GM21515 (cell line): Measurements from ENCODE around the gene HSPA12A.

Source experiments
- ATAC-seq: cut with Tn5 transposase; IDR thresholded peaks from one replicate; pipeline ENCODE4 v1.9.1; 2021; ENCODE audit not compliant: unreplicated experiment

Gene HSPA12A

DNA sequence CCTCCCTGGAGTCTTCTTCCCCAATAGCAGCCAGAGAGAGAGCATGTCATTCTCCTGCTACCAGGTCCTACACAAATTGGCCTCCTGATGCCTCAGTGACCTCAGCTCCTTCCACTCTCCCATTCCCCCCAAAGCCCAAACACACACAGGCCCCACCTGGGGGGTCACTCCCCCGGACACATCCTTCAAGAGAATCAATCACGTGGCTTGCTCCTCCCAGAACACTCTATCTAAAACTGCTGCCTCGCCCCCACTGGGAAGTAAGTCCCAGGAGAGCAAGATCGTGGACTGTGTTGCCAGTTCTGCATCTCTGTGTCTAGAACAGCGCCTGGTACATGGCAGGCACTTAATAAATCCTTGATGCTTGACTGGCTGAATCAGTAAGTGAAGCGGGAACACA is 2.5 kb upstream of the HSPA12A start:
- ATAC-seq: no peak

DNA sequence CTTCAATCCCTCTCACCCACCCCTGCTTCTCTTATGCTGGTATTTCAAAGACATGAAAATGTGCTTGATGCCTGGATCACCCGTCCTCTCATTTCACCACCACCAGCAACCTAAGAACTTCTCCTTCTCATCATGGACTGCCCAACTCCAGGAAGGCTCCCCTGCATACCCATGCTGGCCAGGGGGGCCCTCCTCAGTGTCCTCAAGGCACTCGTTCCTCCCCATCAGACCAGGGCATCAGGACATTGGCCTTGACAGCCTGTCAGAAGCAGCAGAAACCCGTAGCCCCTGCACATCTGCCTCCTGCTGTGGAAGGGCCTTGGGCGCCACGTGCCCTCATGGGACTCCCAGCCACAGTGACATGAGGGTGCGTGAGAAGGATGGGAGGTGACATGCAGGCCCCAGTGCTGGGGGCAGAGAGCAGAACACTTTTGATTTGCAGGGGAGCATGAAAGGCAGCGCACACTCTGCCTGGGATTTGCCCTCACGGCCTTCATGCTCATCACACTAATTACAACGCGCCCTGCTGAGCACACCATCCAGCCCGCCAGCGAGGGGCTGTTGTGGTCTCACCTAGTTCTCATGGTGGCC is 1.9 kb upstream of the HSPA12A start:
- no peak for ATAC-seq

DNA sequence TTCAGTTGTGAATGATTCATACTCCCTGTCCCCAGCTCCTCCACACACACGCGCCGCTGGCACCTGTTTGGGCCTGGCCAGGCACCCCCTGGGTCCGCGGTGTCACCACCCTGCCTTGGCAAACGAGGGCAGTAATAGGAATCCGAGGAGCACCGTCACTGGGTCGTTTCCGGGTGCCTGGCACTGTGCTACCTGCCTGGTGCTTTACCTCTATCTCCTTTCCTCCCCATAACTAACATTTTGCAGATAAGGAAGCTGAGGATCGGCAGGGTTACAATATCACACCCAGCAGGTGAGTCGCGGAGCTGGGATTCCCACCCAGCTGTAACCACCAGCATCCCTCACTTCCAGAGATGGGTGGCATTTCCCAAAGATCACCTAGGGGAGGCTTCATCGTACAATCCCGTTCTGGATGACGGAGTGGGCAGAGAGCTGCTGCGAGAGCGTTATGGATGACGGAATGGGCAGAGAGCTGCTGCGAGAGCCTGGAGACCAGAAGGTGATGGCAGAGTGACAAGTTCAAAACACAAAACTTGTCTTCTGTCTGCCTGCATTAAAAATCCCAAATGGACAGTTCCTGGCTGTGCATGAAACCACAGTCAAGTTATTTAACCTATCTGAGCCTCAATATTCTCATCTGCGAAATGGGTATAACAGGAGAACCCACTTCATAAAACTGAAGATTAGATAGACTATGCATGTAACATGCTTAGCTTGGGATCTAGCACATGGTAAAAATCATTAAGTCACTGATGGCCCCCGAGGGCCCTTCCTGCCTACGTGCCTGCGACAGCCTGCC is 1.1 kb upstream of the HSPA12A start:
- ATAC-seq: no peak

GRCh38 chr10:116741391-116742351 is 695 bp downstream of the HSPA12A start:
- peak; percentile 5 for ATAC-seq

- no peak for ATAC-seq
Observed at GRCh38 chr10:116740971-116741370, 1.4 kb downstream of the HSPA12A start.

DNA sequence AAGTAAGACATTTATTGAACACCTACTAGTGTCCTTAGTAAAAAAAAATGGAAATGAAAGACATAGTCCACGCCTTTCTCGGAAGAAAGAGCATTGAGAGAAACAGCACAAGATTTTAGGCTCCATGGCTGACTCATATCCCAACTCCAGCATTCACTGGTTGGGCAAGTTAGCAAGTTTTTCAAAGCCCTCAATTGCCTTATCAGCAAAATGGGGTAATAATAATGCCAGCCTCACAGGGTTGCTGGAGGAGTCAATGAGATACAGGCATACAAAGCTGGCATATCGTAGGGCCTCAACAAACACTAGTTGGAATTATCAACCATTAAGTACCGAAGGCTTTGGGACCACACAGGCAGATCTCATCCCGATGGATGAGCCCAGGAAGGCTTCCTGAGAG is 4.0 kb downstream of the HSPA12A start:
- ATAC-seq: no peak

DNA sequence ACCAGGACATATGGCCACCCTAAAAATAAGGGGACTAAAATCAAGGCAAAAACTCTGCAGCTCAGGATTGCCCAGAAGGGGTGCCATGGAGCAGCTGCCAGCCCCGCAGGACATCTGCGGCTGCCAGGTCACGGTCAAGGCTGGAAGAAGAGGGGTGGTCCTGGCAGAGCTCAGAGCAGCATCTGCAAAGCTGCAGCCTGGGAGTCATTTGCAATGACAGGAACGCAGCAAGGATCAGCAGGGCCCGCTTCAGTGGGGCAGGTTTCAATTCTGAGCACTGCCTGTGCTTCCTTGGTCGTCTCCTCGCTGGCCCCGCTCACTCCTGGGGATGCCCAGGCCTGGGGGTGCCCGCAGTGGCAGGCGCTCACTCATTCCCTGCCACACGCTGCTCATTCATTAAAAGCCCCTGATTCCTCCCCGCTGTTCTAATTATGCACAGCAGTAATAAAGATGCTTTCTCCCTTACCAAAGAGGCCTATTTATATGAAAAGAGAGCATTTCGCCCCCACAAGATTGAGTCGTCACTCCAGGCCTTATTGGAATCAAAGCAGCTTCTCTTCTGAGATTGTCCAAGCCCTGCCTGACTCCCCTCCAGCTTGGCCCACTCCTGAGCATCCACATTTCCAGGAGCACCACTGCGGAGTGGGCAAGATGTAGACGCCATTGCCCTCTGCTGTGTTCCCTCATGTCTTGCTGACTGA is 4.6 kb downstream of the HSPA12A start:
- no peak for ATAC-seq

DNA sequence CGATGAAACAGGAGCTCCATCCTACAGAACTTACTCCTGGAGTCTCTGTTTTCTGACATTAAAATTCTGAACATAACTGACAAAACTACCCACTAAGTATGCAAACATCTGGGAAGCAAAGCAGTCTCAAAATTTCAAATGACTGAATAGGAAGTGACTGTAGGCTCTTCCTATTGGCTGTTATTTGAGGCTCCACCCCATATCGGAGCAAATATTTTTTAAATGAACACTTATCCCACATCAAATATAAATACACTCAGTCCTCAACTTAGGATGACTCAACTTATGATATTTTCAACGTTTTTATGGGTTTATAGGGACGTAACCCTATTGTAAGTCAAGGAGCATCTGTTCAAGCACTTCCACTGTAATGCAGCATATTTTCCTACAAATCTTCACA is 8.8 kb downstream of the HSPA12A start:
- no peak for ATAC-seq

DNA sequence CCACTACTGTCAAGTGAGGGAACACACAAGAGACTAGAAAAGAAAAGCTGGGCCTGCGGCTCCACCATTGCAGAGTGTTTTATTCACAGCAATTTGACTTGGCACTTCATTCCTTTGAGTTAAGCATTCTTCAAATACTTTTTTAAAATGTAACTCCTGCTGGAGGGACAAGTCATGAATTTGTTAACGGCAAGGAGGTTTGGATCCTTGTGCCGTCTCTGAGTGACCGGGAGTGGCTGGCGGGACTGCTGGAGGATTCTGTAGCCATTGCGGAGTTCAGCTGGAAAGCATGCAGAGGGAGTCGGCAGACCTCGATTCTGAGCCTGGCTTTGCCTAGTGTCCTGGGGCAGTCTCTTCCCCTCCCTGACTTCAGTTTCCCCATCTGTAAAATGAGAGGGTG is 9.8 kb downstream of the HSPA12A start:
- no peak for ATAC-seq

GRCh38 chr10:116730464-116731260 is 11.7 kb downstream of the HSPA12A start:
- ATAC-seq: no peak

- no peak for ATAC-seq
Observed at GRCh38 chr10:116729243-116729642, 13.1 kb downstream of the HSPA12A start.

DNA sequence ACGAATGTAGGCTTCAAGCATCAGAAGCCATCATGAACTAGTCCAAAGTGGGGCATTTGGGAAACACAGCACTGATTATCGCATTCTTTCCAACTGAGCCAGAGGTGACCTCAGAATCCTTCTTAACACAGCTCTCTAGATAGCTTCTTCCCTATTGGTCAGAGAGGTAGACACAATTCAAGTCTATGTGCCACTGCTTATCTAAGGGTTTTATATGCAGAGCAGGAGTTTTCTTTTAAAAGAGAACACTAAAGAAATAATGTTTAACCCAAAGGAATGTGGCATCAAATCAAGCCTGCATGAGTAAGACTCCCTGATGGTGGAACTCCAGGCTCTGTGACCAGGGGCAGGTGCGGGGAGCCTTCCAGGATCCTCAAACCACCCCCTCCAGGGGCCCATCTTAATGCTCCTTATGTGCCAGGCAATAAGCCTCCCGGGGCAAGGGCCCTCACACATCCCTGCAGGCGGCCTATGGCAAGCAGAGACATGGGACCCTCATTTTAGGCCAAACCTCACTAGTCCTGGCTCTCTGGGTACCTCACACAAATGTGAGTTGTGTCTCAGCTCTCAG is 13.8 kb downstream of the HSPA12A start:
- no peak for ATAC-seq

DNA sequence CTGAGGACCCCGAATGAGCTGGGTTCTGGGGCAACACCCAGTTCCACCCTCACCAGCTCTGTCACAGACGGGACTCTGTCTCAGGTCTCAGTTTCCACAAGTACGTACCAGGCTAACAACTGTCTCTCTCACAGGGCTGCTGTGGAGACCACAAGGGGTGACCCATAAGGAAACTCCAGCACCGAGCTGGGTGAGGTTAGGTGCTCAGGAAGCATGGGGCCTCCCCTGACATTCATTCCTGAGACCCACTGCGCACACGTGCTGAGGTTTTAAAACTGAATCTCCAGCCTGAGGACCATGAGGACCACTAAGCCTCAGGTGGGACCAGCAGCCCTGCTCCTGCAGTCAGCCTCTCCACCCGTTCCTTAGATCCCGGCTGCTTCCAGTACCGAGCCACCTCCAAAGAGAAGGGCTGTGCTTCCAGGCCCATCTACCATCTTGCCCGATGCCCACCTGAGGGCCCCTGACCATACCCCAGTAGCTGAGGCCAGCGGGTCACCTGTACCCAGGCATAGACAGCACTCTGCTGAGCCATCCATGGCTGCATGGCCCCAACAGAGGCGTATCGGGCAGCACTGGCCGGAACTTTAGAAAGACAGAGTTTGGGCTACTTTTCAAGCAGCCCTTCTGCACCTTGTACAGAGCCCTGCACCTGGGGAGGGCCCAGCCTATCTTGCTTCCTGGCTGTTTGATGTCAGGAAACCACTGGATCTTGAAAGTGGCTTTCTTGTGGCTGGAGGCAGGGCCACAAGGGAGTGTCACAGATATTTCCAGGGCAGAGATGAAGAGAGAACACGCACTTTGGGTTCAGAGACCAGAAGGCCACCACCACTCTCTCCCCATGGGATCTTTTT is 18.7 kb downstream of the HSPA12A start:
- ATAC-seq: no peak

GRCh38 chr10:116722736-116723427 is 19.5 kb downstream of the HSPA12A start:
- no peak for ATAC-seq

DNA sequence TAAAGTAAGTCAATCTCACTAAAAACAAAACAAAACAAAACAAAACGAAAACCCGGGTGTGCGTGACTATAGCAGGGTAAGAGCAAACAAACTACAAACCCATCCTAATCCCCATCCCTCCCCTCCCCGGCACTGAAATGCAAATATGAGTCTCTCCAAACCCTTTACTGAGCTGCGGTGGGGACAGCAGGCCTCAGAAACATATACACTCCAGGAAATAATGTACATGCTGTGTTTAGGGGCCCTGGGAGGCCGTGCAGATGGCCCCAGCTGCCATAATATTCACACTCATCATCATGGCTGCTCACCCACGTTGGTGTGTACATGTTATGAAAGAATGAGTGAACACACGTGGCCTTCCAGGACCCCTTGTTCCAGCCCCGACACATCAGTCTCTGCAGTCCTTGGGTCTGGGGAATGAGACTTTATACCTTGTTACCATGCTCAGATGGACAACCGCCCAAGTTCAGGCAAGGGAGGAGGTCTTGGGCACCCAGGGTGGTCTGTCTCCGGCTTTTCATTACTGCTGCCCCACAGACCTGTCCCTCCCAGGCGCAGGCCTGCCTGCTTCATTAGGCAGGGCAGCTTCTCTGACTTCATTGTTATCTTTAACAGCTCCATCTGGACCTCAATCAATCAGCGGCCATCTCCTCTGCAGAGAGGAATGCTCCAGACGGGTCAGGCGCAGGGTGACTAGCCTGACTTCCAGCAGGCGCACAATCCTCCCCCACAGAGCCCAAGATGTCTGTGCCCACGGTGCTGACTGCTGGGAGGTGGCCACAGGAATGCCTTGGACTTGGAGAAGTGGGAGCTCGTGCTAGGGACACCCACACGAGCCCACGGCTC is 20.6 kb downstream of the HSPA12A start:
- no peak for ATAC-seq

DNA sequence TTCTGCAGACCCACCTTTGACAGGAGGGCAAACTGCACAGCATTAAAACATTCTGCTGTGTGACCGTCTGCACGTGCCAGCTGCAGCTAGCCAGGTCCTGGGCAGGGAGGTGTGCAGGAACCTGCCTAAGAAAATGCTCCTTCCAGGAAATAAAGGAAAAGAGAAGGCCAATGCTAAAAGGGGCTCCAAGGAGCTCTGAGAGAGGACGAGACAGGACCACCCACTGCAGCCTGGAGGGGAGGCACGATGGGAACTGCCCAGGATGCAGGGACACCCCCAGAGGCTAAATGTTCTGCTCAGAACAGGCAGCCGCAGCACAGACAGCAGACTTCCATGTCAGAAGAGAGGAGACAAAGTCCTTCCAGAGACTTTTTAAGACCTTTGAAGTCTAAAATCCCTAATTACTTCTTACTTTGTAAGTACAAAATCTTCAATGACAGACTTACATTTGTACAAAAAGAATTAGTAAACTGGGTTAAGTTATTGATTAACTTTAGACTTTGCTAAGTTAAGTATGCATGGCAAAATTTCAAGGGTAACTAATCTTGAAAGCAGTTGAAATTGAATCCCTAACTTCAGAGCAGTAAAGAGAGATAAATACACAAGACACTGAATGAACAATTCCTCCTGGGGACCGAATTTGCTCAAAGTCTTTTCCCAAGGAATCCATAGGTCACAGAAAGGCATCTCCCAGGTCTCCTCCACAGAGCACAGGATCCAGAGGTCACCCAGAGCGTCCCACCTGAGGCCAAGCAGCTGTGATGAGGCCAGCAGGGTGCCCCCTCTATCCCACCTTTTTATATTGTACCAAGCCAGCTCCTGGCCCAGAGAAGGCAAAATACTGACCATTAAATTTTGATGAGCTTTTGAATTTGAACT is 21.5 kb downstream of the HSPA12A start:
- no peak for ATAC-seq
